ENCODE measurements around the gene BECN2. TPM values are rescaled to one million over a fixed set of nuclear protein-coding genes. Genes with fewer than 3 reads are reported as not detected.
A peak's percentile ranks its signal among the peaks of the same experiment; 100 is the strongest.

BECN2 gene
- not detected in 2 replicates for total RNA-seq (2014; rRNA removed; shearing (Covaris generic); ENCODE audit: low replicate concordance)

- no peak for DNase-seq (ENCODE audit: low read depth)
- in situ Hi-C loops (cut with HindIII; ENCODE audit: low pct_unique_long_range_greater_than_20kb, low sequenced_read_pairs) = no loop called here
These were observed at the start of gene BECN2 for GRCh38 chr1:241957692-241958494. TSS of gene BECN2 (plus strand) at chr1:241957767. CDS start at chr1:241957767, 0 bp downstream.

GRCh38 chr1:241916196-241916595 is 41.4 kb upstream of the BECN2 start:
- DNase-seq (ENCODE audit: low read depth) = no peak
- in situ Hi-C loops (cut with HindIII; ENCODE audit: low pct_unique_long_range_greater_than_20kb, low sequenced_read_pairs) = no loop called here

GRCh38 chr1:241917487-241917886 is 40.1 kb upstream of the BECN2 start:
- in situ Hi-C loops (cut with HindIII; ENCODE audit: low pct_unique_long_range_greater_than_20kb, low sequenced_read_pairs) = no loop called here
- no peak for DNase-seq (ENCODE audit: low read depth)

GRCh38 chr1:241918879-241919278 is 38.7 kb upstream of the BECN2 start:
- in situ Hi-C loops (cut with HindIII; ENCODE audit: low pct_unique_long_range_greater_than_20kb, low sequenced_read_pairs) = no loop called here

GRCh38 chr1:241924080-241924808 is 33.3 kb upstream of the BECN2 start:
- no peak for DNase-seq (ENCODE audit: low read depth)
- in situ Hi-C loops (cut with HindIII; ENCODE audit: low pct_unique_long_range_greater_than_20kb, low sequenced_read_pairs) = no loop called here

More at GRCh38 chr1:241918879-241919278, 38.7 kb upstream of the BECN2 start:
- no peak for DNase-seq (ENCODE audit: low read depth)

- in situ Hi-C loops (cut with HindIII; ENCODE audit: low pct_unique_long_range_greater_than_20kb, low sequenced_read_pairs) = no loop called here
- no peak for DNase-seq (ENCODE audit: low read depth)
These were observed 31.4 kb upstream of the BECN2 start for GRCh38 chr1:241926141-241926540.

- in situ Hi-C loops (cut with HindIII; ENCODE audit: low pct_unique_long_range_greater_than_20kb, low sequenced_read_pairs) = no loop called here
These were observed 30.2 kb upstream of the BECN2 start for GRCh38 chr1:241927321-241927720.

GRCh38 chr1:241932845-241933244 is 24.7 kb upstream of the BECN2 start:
- DNase-seq (ENCODE audit: low read depth) = no peak
- in situ Hi-C loops (cut with HindIII; ENCODE audit: low pct_unique_long_range_greater_than_20kb, low sequenced_read_pairs) = no loop called here

More at GRCh38 chr1:241927321-241927720, 30.2 kb upstream of the BECN2 start:
- DNase-seq (ENCODE audit: low read depth) = no peak

GRCh38 chr1:241934201-241934848 is 23.2 kb upstream of the BECN2 start:
- in situ Hi-C loops (cut with HindIII; ENCODE audit: low pct_unique_long_range_greater_than_20kb, low sequenced_read_pairs) = no loop called here
- no peak for DNase-seq (ENCODE audit: low read depth)

- DNase-seq (ENCODE audit: low read depth) = no peak
- in situ Hi-C loops (cut with HindIII; ENCODE audit: low pct_unique_long_range_greater_than_20kb, low sequenced_read_pairs) = no loop called here
These were observed 22.7 kb upstream of the BECN2 start for GRCh38 chr1:241934866-241935265.

GRCh38 chr1:241939798-241940197 is 17.8 kb upstream of the BECN2 start:
- no peak for DNase-seq (ENCODE audit: low read depth)
- in situ Hi-C loops (cut with HindIII; ENCODE audit: low pct_unique_long_range_greater_than_20kb, low sequenced_read_pairs) = no loop called here

GRCh38 chr1:241942738-241943137 is 14.8 kb upstream of the BECN2 start:
- in situ Hi-C loops (cut with HindIII; ENCODE audit: low pct_unique_long_range_greater_than_20kb, low sequenced_read_pairs) = no loop called here
- no peak for DNase-seq (ENCODE audit: low read depth)

GRCh38 chr1:241944300-241944699 is 13.3 kb upstream of the BECN2 start:
- peak; percentile 5 for DNase-seq (ENCODE audit: low read depth)
- in situ Hi-C loops (cut with HindIII; ENCODE audit: low pct_unique_long_range_greater_than_20kb, low sequenced_read_pairs) = no loop called here

- in situ Hi-C loops (cut with HindIII; ENCODE audit: low pct_unique_long_range_greater_than_20kb, low sequenced_read_pairs) = no loop called here
- DNase-seq (ENCODE audit: low read depth) = no peak
These were observed 10.2 kb upstream of the BECN2 start for GRCh38 chr1:241947354-241947753.

- DNase-seq (ENCODE audit: low read depth) = no peak
- in situ Hi-C loops (cut with HindIII; ENCODE audit: low pct_unique_long_range_greater_than_20kb, low sequenced_read_pairs) = no loop called here
These were observed 7.2 kb upstream of the BECN2 start for GRCh38 chr1:241950390-241950789.

- in situ Hi-C loops (cut with HindIII; ENCODE audit: low pct_unique_long_range_greater_than_20kb, low sequenced_read_pairs) = no loop called here
- no peak for DNase-seq (ENCODE audit: low read depth)
These were observed 4.6 kb downstream of the BECN2 start for GRCh38 chr1:241962153-241962552.

GRCh38 chr1:241963722-241964121 is 6.2 kb downstream of the BECN2 start:
- DNase-seq (ENCODE audit: low read depth) = no peak
- in situ Hi-C loops (cut with HindIII; ENCODE audit: low pct_unique_long_range_greater_than_20kb, low sequenced_read_pairs) = no loop called here

- DNase-seq (ENCODE audit: low read depth) = no peak
These were observed 7.1 kb downstream of the BECN2 start for GRCh38 chr1:241964550-241965282.

More at GRCh38 chr1:241964550-241965282, 7.1 kb downstream of the BECN2 start:
- in situ Hi-C loops (cut with HindIII; ENCODE audit: low pct_unique_long_range_greater_than_20kb, low sequenced_read_pairs) = no loop called here

Data from Caki2 (cell line).